GM18907 (cell line): ENCODE data around the gene BICRAL.
"Not testable (repeated sequence)": the region's sequence is repeated elsewhere in the genome, so short reads cannot be mapped to it uniquely, and the experiment has no call there.

Source experiments
- ATAC-seq: cut with Tn5 transposase; IDR thresholded peaks from one replicate; pipeline ENCODE4 v1.9.1; 2021; ENCODE audit warnings: mild to moderate bottlenecking, moderate library complexity; ENCODE audit not compliant: unreplicated experiment

The BICRAL gene

DNA sequence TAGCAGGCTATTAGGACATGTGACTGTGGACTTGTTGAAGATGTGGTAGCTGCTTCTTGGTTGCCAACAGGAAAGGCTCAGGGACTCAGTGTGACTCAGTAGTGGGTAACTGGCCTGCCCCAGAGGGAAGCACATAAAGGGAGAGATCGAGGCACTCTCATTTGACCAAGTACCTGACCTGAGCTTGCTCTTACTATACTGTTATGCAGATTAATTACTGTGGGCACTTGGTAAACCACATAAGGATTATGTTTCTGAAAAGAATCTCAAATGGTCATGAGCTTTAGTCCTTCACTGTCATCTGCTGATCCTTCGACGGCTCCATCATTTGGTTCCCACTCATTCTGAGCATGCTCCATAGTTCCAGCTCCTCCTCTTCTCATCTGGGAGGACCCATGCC lies 49.4 kb downstream of the BICRAL start:
- ATAC-seq, result no peak

DNA sequence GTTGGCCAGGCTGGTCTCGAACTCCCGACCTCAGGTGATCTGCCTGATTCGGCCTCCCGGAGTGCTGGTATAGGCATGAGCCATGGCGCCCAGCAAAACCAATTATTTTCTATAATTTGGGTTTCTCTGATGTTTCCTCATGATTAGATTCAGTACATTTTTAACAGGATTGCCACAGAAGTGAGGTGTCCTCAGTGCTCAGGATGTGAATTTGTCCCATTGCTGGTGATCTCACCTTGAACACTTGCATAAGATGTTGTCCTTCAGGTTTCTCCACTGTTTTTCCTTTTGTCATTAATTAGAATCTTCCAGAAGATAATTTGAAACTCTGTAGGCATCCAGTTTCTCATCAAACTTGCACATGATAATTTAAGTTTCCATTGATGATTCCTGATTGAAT lies 52.2 kb downstream of the BICRAL start:
- ATAC-seq, result no peak

- ATAC-seq, result no peak
These were observed 60.2 kb downstream of the BICRAL start for GRCh38 chr6:42841844-42842584.

GRCh38 chr6:42845327-42845694 lies 63.5 kb downstream of the BICRAL start:
- ATAC-seq, result no peak

GRCh38 chr6:42846505-42846904 lies 64.7 kb downstream of the BICRAL start:
- ATAC-seq, result no peak

- no peak for ATAC-seq
These were observed 66.8 kb downstream of the BICRAL start for GRCh38 chr6:42848700-42849099.

- no peak for ATAC-seq
These were observed 69.7 kb downstream of the BICRAL start for GRCh38 chr6:42851599-42851998.

- no peak for ATAC-seq
These were observed 78.2 kb downstream of the BICRAL start for GRCh38 chr6:42860036-42860435.

DNA sequence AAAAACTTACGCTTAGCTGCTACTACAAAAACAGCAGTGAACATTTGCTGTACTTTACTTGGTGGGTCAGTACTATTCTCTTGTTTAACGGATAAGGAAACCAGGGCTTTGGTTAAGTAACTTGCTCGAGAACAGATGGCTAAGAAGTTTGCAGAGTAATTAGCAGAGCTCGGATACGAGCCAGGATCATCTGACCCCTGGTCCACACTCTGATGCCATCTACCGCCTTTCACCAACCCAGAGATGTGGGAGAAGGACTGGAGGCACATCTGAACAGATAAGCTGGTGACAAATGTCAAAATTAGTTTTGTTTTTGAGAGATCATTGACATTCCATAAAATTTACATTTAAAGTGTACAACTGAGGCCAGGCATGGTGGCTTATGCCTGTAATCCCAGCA lies 78.6 kb downstream of the BICRAL start:
- no peak for ATAC-seq

GRCh38 chr6:42864602-42865001 lies 82.8 kb downstream of the BICRAL start:
- ATAC-seq, result no peak

- ATAC-seq, result no peak
These were observed 88.5 kb downstream of the BICRAL start for GRCh38 chr6:42870145-42870936.

- no peak for ATAC-seq
These were observed 89.9 kb downstream of the BICRAL start for GRCh38 chr6:42871711-42872110.

DNA sequence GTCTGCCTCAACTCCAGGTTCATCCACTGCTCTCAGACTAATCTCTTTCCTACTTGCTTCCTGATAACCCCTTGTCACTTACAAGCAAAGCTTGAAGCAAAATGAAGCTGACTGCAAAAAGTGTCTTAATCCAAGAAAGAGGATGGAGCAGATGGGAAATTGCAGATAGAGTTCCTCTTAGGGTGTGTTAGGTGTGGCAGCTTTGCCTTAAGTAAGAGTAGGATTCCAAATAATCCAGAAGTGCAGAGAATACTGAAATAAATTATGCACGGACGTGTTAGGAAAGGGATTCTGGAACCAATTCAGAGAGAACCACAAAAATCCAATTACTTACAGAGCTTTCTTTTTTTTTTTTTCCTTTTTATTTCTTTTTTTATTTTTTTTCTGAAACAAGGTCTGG lies 91.5 kb downstream of the BICRAL start:
- ATAC-seq, result no peak

DNA sequence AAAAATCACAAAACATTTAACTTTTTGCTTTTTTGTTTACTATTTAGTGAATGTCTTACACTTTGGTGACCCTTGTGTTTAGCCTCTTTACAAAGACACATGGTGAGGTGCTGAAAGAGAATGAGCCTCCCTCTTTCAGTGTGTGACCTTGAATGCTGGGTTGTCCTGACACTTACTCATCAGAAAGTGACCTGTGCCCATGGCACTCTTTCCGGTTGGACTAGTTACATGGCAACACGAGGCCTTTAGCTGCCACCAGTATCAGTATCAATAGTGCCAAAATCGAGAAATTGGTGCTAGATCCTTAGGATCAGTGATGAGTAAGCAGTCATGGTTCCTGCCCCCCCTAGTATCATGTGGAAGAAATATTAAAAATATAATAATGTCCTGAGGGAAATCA lies 95.8 kb downstream of the BICRAL start:
- ATAC-seq, result no peak

DNA sequence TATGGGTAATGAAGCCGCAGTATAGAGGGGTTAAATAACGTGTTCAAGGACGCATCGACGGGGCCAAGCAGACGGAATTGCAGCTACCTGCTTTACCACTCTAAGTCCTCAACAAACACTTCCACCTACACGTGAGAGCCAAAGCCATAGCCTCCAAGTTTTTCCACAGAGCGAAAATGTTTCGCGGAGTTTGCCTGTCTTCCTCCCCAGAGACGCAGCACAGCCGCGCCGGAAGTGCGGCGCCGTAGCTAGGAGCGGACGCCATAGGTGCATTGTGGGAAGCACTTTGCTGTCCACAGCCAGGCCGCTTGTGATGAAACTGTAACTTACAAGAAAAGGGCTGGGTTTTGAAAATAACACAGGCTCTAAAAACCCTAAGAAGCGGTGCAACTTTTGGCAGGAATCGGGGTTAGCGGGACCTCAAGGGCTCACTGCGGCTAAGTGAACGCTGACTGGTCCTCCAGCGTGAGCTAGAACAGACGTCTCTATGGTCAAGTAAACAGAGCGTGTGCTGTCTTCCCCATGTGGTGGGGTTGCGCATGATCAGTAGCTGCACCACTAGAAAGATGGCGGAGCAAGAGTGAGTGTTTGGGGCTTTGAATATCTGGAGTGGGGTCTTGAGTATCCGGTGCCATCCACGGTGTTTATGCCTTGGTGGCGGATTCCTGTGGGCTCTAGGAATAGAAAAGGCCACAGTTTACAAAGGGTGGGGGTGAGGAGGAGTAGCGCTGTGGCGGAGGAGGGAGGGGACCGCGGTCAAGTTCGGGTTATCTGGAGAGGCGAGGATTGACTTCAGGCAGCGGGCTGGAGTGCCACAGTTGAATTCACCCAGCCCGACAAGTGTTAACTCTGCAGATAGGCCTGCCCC lies 97.8 kb downstream of the BICRAL start, which contains the start of gene RPL7L1:
RPL7L1 (plus strand) TSS at position 245 of the 868 bp plus-strand sequence; CDS start at position 540, 295 bp downstream.
- peak; percentile 92 for ATAC-seq

DNA sequence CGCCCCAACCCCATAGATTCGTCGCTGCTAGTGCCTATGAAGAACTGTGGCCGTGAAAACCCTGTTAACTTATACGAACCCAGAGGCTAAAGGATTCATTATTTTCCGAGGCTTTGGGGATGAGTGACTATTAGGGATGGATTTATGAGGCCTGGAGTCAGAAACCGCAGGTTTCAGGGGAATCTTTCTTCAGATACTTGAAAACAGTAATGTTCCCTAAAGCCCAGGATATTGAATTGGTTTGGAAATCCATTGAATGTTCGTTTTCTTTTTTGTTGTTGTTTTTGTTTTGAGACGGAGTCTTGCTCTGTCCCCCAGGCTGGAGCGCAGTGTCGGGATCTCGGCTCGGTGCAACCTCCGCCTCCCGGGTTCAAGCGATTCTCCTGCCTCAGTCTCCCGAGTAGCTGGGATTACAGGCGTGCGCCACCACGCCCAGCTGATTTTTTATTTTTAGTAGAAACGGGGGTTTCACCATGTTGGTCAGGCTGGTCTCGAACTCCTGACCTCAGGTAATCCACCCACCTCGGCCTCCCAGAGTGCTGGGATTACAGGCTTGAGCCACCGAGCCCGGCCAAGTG lies 98.5 kb downstream of the BICRAL start:
- ATAC-seq, result not testable (repeated sequence)

DNA sequence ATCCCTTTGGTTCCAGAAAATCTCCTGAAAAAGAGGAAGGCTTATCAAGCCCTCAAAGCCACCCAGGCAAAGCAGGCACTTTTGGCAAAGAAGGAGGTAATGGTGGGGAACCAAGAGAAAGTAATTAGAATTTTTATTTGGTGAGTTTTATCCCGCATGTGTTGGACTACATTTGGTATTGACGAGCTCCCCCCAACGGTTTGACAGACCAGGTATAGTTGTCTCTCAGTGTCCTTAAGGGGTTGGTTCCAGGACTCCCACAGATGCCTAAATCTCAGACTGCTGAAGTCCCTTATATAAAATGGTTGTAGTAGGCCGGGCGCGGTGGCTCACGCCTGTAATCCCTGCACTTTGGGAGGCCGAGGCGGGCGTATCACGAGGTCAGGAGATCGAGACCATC lies 99.0 kb downstream of the BICRAL start:
- ATAC-seq, result not testable (repeated sequence)

DNA sequence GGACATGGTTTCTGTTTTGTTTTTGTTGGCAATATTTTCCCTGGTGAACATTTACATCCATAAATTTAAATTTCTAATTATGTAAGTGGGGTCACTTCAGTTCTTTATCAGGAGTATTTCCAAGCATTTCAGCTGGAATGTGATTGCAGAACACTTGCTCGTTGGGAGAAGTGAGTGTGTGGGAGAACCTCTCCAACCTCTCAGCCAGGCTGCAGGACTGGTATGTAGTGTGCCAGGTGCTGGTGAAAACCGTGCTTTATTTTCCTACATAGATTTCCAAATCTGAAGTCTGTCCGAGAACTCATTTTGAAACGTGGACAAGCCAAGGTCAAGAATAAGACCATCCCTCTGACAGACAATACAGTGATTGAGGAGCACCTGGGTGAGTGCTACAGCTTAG lies 103.8 kb downstream of the BICRAL start:
- ATAC-seq, result no peak

DNA sequence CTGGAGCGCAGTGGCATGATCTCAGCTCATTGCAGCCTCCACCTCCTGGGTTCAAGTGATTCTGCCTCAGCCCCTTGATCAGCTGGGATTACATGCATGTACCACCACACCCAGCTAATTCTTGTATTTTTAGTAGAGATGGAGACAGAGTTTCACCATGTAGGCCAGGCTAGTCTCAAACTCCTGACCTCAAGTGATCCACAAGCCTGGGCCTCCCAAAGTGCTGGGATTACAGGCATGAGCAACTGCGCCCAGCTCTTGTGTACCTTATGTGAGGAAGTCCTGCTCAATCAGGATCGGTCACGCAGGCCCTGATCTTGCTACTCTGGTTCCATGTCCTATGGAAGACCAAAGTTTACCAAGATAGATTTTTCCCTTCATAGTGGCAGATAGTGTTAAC lies 106.3 kb downstream of the BICRAL start:
- ATAC-seq, result not testable (repeated sequence)

DNA sequence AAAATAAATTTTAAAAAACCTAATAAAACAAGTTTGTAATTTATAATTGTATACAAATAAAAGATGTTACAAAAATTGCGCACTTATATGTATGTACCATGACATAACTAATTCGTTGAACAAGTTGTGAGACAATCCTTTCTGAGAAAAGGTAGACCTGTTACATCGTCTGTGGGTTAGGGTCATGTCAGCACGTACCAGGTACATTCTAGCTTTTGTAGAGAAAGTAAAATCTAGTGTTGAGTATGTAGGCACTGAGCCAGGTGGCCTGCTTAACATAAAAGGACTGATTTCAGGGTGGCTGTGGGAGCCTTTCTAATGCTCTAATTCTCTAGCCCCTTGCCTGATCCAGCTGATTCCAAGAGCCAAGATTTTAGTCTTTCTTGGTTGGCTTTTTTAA lies 108.0 kb downstream of the BICRAL start:
- no peak for ATAC-seq
